Activated naive CD8-positive, alpha-beta T cell treated with anti-CD3 and anti-CD28 coated beads, Interleukin-2, amount 10 ng/mL, durations not matched to agents 7 days and 5 days (primary cell): ENCODE measurements around the gene FSTL4. TPM values are rescaled to one million over a fixed set of nuclear protein-coding genes. Genes with fewer than 3 reads are reported as not detected.

Experiments used
- ATAC-seq: fragments of 150-1000 bp; cut with Tn5 transposase; one replicate; pipeline ENCODE4 v1.10.0; 2021; ENCODE audit warnings: low read depth, moderate library complexity
- POLR2A ChIA-PET: fragments of 350-600 bp; sonication (Branson Sonifier 250); formaldehyde crosslinking; loops from one replicate; lab custom pipeline; 2021; ENCODE audit warnings: antibody characterized with exemption; lab: Charles Lee
- DNase-seq: peaks from one replicate; pipeline ENCODE4 v3.0.0; 2021
- H3K27ac Mint-ChIP-seq: one replicate; pipeline ENCODE4 v1.8.0; 2022; ENCODE audit warnings: mild to moderate bottlenecking, mixed read lengths
- H3K27me3 Mint-ChIP-seq: one replicate; pipeline ENCODE4 v1.8.0; 2022; ENCODE audit warnings: mild to moderate bottlenecking, moderate library complexity, mixed read lengths
- H3K36me3 Mint-ChIP-seq: one replicate; pipeline ENCODE4 v1.8.0; 2021; ENCODE audit warnings: mild to moderate bottlenecking, mixed read lengths
- H3K4me1 Mint-ChIP-seq: one replicate; pipeline ENCODE4 v1.8.0; 2021; ENCODE audit warnings: mixed read lengths
- H3K4me3 Mint-ChIP-seq: one replicate; pipeline ENCODE4 v1.8.0; 2022; ENCODE audit warnings: mild to moderate bottlenecking, moderate library complexity, mixed read lengths
- H3K9me3 Mint-ChIP-seq: one replicate; pipeline ENCODE4 v1.8.0; 2021; ENCODE audit warnings: mixed read lengths
- total RNA-seq, 2 experiments: library from RNA; stranded (reverse); gene quantifications; one replicate each; pipeline ENCODE4 v1.2.3, GENCODE V29; 2021

FSTL4 gene
- total RNA-seq, 2 experiments from 2014 or later = 0.26 to 0.83 TPM

DNA sequence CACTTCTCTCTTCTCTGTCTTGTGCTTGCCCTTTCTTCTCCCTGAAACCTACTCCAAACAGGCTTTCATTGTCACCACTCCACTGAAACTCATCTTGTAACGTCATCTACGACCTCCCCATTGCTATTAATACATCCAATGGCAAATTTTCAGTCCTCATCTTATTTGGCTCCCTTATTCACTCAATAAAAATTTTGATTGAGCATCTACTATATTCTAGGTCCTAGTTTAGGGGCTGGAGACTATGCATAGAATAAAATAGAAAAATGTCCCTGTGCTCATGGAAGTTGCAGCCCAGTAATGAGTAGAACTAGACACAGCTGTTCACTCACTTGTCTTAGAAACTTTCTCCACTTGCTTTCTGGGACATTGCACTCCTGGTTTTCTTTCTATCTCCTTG lies 24.9 kb upstream of the FSTL4 start:
- H3K4me3 Mint-ChIP-seq = no peak overlapping the region
- H3K9me3 Mint-ChIP-seq = no peaks in the 10 kb centered on the region
- H3K27ac Mint-ChIP-seq = no peak overlapping the region
- ATAC-seq (no peak), DNase-seq (no peak)
- no peaks in the 10 kb centered on the region for H3K4me1 Mint-ChIP-seq
- POLR2A ChIA-PET = no interaction called here
- H3K27me3 Mint-ChIP-seq = peaks cover 43% of the 10 kb centered on the region
- no peaks in the 10 kb centered on the region for H3K36me3 Mint-ChIP-seq

DNA sequence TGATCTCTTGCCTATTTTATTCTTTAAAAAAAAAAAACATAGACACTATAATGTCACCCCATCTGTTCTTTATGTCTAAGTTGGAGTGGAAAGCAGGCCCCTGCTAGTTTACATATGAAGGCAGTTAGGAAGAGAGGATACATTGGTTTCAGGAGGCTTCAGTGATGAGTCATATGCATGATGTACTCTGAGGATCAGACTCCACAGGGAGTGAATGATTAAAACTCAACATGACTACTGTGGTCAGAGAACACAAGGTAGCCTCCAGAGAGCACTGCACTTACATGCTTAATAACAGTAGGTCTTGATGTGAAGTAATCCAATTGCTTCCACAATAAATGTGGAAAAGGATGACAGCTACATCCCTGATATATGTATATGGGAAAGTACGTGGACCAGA lies 22.7 kb upstream of the FSTL4 start:
- Mint-ChIP-seq H3K27me3 (peaks cover 29% of the 10 kb centered on the region), H3K4me3 (no peak overlapping the region), H3K27ac (no peak overlapping the region), H3K9me3 (peaks cover 1% of the 10 kb centered on the region), H3K4me1 (no peaks in the 10 kb centered on the region), H3K36me3 (no peaks in the 10 kb centered on the region)
- POLR2A ChIA-PET = no interaction called here
- no peak for DNase-seq
- ATAC-seq = no peak

DNA sequence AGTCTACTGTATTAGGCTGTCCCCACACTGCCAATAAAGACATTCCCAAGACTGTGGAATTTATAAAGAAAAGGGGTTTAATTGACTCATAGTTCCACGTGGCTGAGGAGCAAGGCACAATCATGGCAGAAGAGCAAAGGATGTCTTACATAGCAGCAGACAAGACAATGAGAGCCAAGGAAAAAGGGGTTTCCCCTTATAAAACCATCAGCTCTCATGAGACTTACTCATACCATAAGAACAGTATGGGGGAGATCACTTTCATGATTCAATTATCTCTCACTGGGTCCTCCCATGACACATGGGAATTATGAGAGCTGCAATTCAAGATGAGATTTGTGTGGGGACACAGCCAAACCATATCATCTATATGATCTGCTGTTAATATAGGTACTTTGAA lies 14.8 kb upstream of the FSTL4 start:
- Mint-ChIP-seq H3K4me1 (no peaks in the 10 kb centered on the region), H3K4me3 (no peak overlapping the region), H3K9me3 (peaks cover 1% of the 10 kb centered on the region), H3K27me3 (peaks cover 39% of the 10 kb centered on the region), H3K27ac (no peak overlapping the region), H3K36me3 (no peaks in the 10 kb centered on the region)
- DNase-seq = no peak
- POLR2A ChIA-PET = no interaction called here
- no peak for ATAC-seq

DNA sequence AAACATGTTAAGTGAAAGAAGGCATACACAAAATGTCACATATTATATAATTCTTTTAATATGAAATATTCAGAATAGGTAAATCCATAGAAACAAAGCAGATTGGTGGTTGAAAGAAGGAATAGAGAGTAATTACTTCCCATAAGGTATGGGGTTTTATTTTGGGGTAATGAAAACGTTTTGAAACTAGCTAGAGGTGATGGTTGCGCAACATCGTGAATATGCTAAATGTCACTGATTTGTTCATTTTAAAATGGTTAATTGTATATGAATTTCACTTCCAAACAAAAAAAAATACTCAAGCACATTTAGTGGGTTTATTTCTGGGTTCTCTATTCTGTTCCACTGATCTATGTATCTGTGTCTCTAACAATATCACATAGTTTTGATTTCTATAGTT lies 12.0 kb upstream of the FSTL4 start:
- Mint-ChIP-seq H3K4me3 (no peak overlapping the region), H3K4me1 (no peaks in the 10 kb centered on the region), H3K9me3 (no peaks in the 10 kb centered on the region), H3K36me3 (no peaks in the 10 kb centered on the region), H3K27me3 (peaks cover 40% of the 10 kb centered on the region), H3K27ac (no peak overlapping the region)
- POLR2A ChIA-PET = no interaction called here
- DNase-seq (no peak), ATAC-seq (no peak)

DNA sequence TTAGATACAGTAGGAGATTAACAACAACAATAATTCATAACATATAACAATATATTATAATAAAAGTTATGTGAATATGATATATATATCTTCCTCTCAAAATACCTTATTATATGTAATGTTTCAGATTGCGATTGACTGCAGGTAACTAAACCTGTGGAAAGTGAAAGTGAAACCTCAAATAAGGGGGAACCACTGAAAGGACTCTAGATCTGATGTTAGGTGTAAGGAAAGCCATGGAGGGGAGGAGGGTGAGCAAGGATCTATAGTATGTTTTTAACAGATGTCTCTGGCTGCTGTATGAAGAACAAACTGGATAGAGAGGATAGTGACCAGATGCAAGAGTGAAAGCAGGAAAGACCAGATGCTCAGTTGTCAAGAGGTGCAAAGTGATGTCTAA lies 5.8 kb upstream of the FSTL4 start:
- H3K4me3 Mint-ChIP-seq = peak overlapping the region; percentile 83
- POLR2A ChIA-PET = no interaction called here
- H3K4me1 Mint-ChIP-seq = peaks cover 9% of the 10 kb centered on the region
- DNase-seq = no peak
- H3K9me3 Mint-ChIP-seq = peaks cover 2% of the 10 kb centered on the region
- peaks cover 42% of the 10 kb centered on the region for H3K27me3 Mint-ChIP-seq
- ATAC-seq = no peak
- H3K36me3 Mint-ChIP-seq = no peaks in the 10 kb centered on the region
- H3K27ac Mint-ChIP-seq = peak overlapping the region; percentile 61

DNA sequence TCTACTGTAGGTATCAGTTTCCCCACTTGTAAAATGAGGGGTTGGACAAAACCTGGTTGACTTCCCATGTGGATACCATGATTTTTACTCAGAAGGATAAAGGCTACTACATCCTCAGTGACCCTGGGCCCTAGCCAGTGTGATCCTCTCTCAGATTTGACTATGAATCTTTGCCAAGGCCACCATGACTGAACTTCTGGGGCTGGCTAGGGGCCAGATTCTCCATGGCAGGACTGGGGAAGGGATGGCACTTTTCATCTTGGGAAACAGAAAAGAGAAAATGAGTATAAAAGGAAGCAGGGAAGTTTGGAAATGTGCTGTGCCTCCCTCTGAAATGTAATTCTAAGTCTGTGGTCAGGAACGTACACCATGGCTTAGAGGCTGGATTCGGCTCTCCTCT lies 1.4 kb upstream of the FSTL4 start:
- H3K4me3 Mint-ChIP-seq = no peak overlapping the region
- H3K27ac Mint-ChIP-seq = no peak overlapping the region
- H3K4me1 Mint-ChIP-seq = peaks cover 18% of the 10 kb centered on the region
- ATAC-seq (no peak), DNase-seq (no peak)
- peaks cover 2% of the 10 kb centered on the region for H3K9me3 Mint-ChIP-seq
- POLR2A ChIA-PET = no interaction called here
- no peaks in the 10 kb centered on the region for H3K36me3 Mint-ChIP-seq
- H3K27me3 Mint-ChIP-seq = peaks cover 56% of the 10 kb centered on the region

DNA sequence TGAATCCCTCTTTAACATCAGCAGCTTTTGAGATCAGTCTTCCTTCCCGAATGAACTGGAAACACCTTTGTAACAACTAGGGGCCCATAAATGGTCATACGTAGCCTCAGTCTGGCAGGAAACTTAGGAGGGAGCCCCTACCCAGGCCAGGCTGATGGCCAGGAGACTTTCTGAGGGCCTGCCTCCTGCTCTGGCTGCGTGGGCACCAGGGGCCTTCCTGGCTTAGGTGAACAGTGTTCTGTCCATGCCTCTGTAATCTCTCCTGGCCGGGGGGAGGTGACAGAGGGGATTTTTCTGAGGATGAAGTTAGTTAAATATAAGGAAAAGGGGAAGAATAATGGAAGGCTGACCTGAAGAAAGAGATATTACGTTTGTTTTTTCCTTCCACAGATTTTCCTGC lies 843 bp upstream of the FSTL4 start:
- POLR2A ChIA-PET = no interaction called here
- no peaks in the 10 kb centered on the region for H3K36me3 Mint-ChIP-seq
- peaks cover 16% of the 10 kb centered on the region for H3K4me1 Mint-ChIP-seq
- H3K27me3 Mint-ChIP-seq = peaks cover 61% of the 10 kb centered on the region
- no peak for ATAC-seq
- H3K27ac Mint-ChIP-seq = no peak overlapping the region
- H3K4me3 Mint-ChIP-seq = peak overlapping the region; percentile 60
- no peak for DNase-seq
- H3K9me3 Mint-ChIP-seq = peaks cover 1% of the 10 kb centered on the region

DNA sequence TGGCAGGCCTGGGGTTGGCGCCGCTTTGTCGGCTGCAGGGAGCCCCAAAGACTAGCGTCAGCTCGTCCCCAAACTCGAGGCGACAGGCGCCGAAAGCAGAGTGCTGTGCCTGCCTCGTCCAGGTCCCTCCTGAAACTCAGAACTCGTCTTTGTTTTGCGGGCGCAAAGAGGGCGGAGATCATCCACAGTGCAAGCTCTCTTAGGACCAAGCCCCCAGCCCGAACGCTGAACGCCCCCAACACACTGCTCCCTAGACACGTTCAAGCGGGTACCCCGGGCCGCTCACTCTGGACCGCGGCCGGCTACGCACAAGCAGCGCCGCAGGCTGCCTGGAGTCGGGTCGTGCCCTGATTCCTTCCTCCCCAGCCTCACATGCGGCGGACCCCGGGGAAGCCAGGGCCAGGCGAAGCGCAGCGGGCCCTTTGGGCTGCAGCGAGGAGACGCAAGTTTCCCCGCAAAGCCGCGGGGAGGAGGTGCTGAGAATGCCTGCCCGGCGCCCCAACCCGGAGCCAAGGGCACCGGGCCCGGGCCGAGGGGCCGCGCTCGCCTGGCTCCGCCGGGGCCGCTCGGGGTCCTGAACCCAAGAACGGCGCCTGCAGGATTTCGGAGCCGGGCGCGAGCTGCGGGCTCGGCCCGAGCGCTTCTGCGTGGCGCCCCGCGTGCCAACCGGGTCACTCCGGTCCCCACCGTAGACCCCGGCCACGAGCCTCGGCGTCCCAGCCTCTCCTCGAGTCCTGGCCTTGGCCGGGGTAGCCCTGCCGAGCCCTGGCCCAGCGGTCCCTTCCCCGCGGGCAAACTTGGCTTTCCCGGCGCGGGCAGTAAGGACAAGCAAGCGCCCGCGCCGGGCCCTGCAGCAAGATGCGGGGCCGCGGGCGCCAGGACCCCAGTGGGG lies 738 bp downstream of the FSTL4 start:
- no peaks in the 10 kb centered on the region for H3K36me3 Mint-ChIP-seq
- peaks cover 65% of the 10 kb centered on the region for H3K27me3 Mint-ChIP-seq
- no peaks in the 10 kb centered on the region for H3K9me3 Mint-ChIP-seq
- POLR2A ChIA-PET = interaction anchor here (1.1 kb wide), 1 partner anchor 9 kb away, joined by 3 read pairs; no protein-coding TSS in a partner anchor
- H3K4me1 Mint-ChIP-seq = peaks cover 9% of the 10 kb centered on the region
- DNase-seq (peak; percentile 41), ATAC-seq (no peak)
- H3K4me3 Mint-ChIP-seq = peak overlapping the region; percentile 53
- H3K27ac Mint-ChIP-seq = no peak overlapping the region

DNA sequence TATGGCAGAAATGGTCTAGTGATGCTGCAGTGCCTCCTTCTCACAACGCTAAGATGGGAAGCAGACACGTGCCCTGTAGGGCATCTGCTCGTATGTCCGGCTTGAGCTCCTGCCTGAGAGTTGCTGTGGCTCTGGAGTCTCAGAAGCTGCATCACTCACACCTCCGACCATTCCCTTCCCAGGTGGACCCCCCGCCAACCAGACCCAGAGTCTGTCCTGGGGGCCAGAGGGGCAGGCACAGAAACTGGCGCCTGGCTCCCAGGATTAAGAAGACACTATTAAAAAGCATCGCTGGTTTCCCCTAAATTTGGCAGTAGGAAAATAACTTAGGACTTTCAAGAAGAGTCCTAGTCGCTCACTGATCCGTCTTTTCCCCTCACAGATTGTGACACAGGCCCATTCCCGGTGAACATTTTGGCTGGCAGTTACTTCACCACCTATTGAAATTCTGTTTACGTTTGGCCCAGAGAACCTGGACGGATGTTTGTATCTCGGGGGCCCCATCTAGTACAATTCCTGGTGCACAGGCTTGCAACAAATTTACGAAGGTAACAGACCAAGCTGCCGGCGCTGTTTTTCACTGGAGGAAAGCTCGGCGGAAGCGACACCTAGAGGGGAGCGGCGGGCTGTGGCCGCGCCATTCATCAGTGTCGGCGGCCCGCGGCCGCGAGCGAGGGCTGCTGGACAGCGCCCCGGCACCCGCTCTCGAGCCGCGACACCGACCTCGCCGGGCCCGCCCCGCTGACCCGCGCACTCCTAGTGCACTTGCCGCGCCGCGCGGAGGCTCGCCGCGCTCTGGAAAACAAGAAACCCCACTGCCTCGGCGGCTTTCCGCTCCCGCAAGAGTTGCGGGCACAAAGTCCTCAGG lies 1.6 kb downstream of the FSTL4 start:
- H3K4me1 Mint-ChIP-seq = peaks cover 9% of the 10 kb centered on the region
- H3K4me3 Mint-ChIP-seq = peak overlapping the region; percentile 53
- H3K27me3 Mint-ChIP-seq = peaks cover 62% of the 10 kb centered on the region
- POLR2A ChIA-PET = no interaction called here
- H3K27ac Mint-ChIP-seq = no peak overlapping the region
- DNase-seq = peak; percentile 67
- no peaks in the 10 kb centered on the region for H3K36me3 Mint-ChIP-seq
- no peaks in the 10 kb centered on the region for H3K9me3 Mint-ChIP-seq
- ATAC-seq = peak; percentile 66

DNA sequence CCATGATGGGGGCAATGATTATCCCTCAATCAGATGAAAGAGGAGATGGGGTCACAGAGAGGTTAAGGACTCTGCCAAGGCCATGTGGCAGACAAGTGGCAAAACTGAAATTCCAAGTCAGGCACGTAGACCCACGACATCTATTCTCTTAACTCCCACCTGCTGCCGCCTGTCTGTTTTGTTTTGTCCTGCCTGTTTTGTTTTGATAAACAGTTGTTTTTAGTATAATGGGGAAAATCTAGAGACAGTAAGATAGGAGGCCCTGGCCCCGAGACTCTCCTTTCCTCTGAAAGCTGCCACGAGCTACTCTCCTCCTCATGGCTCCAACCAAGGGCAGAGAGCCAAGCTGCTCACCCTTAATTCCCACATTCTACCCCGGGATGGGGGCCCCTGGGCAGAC lies 4.9 kb downstream of the FSTL4 start:
- Mint-ChIP-seq H3K27me3 (peaks cover 39% of the 10 kb centered on the region), H3K4me1 (peaks cover 6% of the 10 kb centered on the region), H3K36me3 (no peaks in the 10 kb centered on the region), H3K9me3 (no peaks in the 10 kb centered on the region), H3K27ac (no peak overlapping the region), H3K4me3 (no peak overlapping the region)
- ATAC-seq = no peak
- no peak for DNase-seq
- POLR2A ChIA-PET = no interaction called here

DNA sequence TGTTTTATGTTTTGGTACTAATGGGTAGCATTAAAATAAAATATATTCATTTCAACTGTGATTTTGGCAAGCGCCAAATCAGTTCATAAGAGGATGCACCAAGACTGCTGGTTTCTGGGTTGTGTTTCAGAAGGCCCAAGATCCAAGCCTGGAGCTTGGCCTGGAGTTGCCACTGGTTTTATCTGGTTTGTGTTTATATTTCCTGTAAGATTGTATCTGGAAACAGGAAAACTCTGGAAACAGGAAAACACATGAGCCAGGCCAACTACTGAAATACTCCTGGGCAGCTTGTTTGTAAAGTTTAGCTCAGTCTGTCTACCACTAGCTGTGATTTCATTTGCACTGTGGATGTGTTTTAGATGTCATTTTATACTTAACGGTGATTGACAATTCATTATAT lies 5.5 kb downstream of the FSTL4 start:
- H3K9me3 Mint-ChIP-seq = no peaks in the 10 kb centered on the region
- H3K4me3 Mint-ChIP-seq = no peak overlapping the region
- no peak overlapping the region for H3K27ac Mint-ChIP-seq
- POLR2A ChIA-PET = no interaction called here
- H3K36me3 Mint-ChIP-seq = no peaks in the 10 kb centered on the region
- H3K27me3 Mint-ChIP-seq = peaks cover 40% of the 10 kb centered on the region
- no peak for ATAC-seq
- peaks cover 6% of the 10 kb centered on the region for H3K4me1 Mint-ChIP-seq
- DNase-seq = no peak

DNA sequence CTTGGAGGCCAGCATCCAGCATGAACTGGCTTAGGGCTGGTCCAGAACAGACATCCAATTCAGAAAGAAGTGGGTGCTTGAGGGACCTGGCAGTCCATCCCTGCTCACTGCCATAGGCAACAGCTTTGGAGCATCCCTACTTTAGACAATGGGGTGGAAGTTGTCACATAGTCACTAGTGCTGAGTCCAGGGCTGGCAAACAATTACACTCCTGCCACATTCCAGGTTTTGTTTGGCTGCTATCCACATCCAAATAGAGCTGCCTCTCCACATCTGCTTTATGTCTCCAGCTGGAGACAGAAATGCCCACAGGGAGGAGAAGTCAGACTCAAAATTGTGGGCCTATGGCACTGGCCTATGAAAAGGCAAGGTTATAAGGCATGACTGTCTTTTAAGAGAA lies 7.0 kb downstream of the FSTL4 start:
- Mint-ChIP-seq H3K36me3 (no peaks in the 10 kb centered on the region), H3K4me3 (no peak overlapping the region), H3K9me3 (no peaks in the 10 kb centered on the region), H3K27ac (no peak overlapping the region), H3K4me1 (no peaks in the 10 kb centered on the region), H3K27me3 (peaks cover 39% of the 10 kb centered on the region)
- POLR2A ChIA-PET = no interaction called here
- DNase-seq (no peak), ATAC-seq (no peak)

DNA sequence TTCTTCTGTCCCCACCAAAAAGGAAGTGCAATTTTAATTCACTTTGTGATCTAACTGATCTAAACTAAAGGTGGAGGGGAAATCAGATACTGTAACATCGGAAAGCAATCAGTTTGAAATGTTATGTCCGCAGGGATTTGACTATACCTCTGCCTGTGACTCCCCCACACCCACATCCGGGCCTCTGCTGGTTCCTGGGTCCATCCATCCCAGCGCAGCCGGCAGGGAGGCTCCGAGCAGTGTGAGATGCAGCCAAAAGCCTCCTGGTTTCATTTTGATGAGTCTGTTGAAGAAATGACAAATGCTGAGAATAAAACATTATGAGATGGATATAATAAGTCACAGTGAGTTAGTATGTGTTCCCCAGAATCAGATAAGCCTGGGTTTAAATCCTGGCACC lies 8.6 kb downstream of the FSTL4 start:
- peaks cover 25% of the 10 kb centered on the region for H3K27me3 Mint-ChIP-seq
- H3K9me3 Mint-ChIP-seq = no peaks in the 10 kb centered on the region
- H3K4me1 Mint-ChIP-seq = no peaks in the 10 kb centered on the region
- DNase-seq = no peak
- no peak for ATAC-seq
- H3K27ac Mint-ChIP-seq = no peak overlapping the region
- no peak overlapping the region for H3K4me3 Mint-ChIP-seq
- POLR2A ChIA-PET = no interaction called here
- no peaks in the 10 kb centered on the region for H3K36me3 Mint-ChIP-seq
